Mesodermal cell (in vitro differentiated cells): Measurements from ENCODE around the gene FAM177A1. TPM values are rescaled to one million over a fixed set of nuclear protein-coding genes. Genes with fewer than 3 reads are reported as not detected.

Experiments used
- H3K27ac ChIP-seq: 2 replicates; pipeline ENCODE4 v1.7.0; 2013; ENCODE audit warnings: mild to moderate bottlenecking, low read depth, low read length, moderate library complexity; ENCODE audit not compliant: severe bottlenecking
- H3K36me3 ChIP-seq: 2 replicates; pipeline ENCODE4 v1.7.1; 2013; ENCODE audit warnings: mild to moderate bottlenecking, low read length, moderate library complexity; ENCODE audit not compliant: control insufficient read depth, insufficient read depth
- H3K4me1 ChIP-seq: one replicate; pipeline ENCODE4 v1.7.1; 2013; ENCODE audit warnings: mild to moderate bottlenecking, low read length; ENCODE audit not compliant: insufficient read depth, control insufficient read depth, poor library complexity, severe bottlenecking
- H3K4me3 ChIP-seq: 2 replicates; pipeline ENCODE4 v1.7.0; 2013; ENCODE audit warnings: low read length, control low read depth, mild to moderate bottlenecking; ENCODE audit not compliant: insufficient read depth, poor library complexity, severe bottlenecking; ENCODE audit errors: extremely low read depth
- H3K9me3 ChIP-seq: 2 replicates; pipeline ENCODE4 v1.7.1; 2013; ENCODE audit warnings: mild to moderate bottlenecking, low read length, moderate library complexity; ENCODE audit not compliant: control insufficient read depth
- WGBS, 2 experiments: methylation state at CpG; one replicate each; pipeline ENCODE4 v1.1.5; 2013; ENCODE audit warnings: missing lambda C conversion rate in 2 of 2; ENCODE audit not compliant: insufficient coverage in 2 of 2; 5-methylcytosine and 5-hydroxymethylcytosine counted together
- polyA plus RNA-seq, 2 experiments: library from polyadenylated mRNA; stranded (reverse); fragments of 50-300 nt; gene quantifications; one replicate each; pipeline ENCODE4 v1.2.3, GENCODE V29; 2013

Gene FAM177A1, protein sequence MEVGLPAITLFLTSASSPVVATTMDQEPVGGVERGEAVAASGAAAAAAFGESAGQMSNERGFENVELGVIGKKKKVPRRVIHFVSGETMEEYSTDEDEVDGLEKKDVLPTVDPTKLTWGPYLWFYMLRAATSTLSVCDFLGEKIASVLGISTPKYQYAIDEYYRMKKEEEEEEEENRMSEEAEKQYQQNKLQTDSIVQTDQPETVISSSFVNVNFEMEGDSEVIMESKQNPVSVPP
- 43.0 TPM for polyA plus RNA-seq (2013, experiment 1 of 2)
- polyA plus RNA-seq (2013, experiment 2 of 2): 50.1 TPM

DNA sequence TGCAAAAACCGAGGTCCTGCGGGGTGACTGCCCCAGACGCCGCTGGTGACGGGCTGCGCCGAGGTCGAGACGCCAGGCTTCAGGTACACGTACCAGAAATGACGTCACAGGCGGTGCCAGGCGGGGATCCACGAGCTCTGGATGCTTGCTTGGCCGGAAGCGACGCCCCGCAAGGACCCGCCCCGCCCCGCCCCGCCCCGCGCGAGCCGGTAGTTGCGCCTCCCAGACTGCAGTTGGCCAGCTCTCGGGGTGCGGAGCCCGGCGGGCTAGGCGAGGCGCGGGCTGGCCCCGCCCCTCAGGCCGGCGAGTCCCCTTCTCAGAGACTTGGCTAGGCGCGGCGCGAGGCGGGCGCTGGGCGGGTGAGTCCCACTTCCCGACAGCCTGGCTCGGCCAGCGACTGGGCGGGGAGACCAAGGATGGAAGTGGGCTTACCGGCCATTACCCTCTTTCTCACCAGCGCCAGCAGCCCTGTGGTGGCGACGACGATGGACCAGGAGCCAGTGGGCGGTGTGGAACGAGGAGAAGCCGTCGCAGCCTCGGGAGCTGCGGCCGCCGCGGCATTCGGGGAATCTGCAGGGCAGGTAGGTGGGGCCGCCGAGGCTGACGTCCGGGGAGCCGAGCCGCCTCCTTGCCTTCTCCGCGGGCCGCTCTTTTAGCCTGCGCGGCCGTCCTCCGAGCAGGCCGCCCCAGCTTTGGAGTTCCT, at the start of gene FAM177A1:
TSS of gene FAM177A1 (plus strand) at position 225 of the 703 bp plus-strand sequence. CDS start at position 417, 192 bp downstream.
- 0% methylated on average over 43 to 73 of the region's 77 CpGs for WGBS, 2 experiments
- H3K9me3 ChIP-seq: no peaks in the 10 kb centered on the region
- H3K4me3 ChIP-seq: peak within 1 kb of the TSS; percentile 95
- no peaks in the 10 kb centered on the region for H3K4me1 ChIP-seq
- H3K27ac ChIP-seq: peak within 1 kb of the TSS; percentile 94
- peaks cover 12% of the 10 kb centered on the region for H3K36me3 ChIP-seq

DNA sequence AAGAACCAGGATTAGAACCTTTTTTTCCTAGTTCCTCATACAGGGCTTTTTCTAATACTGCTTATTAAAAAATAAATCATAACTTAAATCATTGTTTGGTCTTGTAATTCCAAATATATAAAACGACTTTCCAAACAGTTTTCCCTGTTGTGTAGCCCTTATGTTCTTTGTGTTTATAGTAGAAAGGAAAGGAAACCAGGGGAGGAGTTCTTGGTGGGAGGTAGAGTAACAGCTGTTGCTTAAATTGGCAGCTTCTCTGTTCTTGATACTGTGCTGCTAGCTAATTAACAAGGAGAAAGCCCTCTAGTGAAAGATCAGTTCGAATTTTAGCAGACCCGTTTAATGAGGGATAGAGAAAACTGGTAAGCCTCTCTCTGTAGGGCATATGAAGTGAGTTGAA, 48.3 kb upstream of the FAM177A1 start:
- no peaks in the 10 kb centered on the region for H3K9me3 ChIP-seq
- H3K36me3 ChIP-seq: peaks cover 35% of the 10 kb centered on the region
- no peaks in the 10 kb centered on the region for H3K4me1 ChIP-seq
- WGBS, 2 experiments: 0 to 54% methylated on average over 1 to 2 of the region's 3 CpGs
- no peak overlapping the region for H3K4me3 ChIP-seq
- H3K27ac ChIP-seq: no peak overlapping the region

DNA sequence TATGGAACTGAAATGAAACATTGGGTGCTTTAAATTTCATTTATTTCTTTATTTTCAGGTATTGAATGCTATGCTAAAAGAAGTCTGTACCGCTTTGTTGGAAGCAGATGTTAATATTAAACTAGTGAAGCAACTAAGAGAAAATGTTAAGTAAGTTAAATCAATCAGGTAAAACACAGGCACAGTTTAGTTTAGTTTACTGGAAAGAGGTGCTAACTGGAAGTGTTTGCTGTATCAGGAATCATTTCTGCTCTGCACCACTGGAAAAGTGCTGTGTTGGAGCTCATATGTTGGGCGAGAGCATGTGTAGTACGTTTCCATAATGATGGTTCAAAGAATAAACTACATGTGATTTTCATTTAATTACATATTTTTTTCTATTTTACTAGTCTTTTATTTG, 46.6 kb upstream of the FAM177A1 start:
- Histone ChIP-seq H3K27ac (no peak overlapping the region), H3K4me3 (no peak overlapping the region), H3K36me3 (peaks cover 44% of the 10 kb centered on the region), H3K4me1 (no peaks in the 10 kb centered on the region), H3K9me3 (no peaks in the 10 kb centered on the region)
- 100% methylated on average over 1 of the region's 3 CpGs; no CpG with 5 or more reads in 1 of the 2 experiments for WGBS, 2 experiments

DNA sequence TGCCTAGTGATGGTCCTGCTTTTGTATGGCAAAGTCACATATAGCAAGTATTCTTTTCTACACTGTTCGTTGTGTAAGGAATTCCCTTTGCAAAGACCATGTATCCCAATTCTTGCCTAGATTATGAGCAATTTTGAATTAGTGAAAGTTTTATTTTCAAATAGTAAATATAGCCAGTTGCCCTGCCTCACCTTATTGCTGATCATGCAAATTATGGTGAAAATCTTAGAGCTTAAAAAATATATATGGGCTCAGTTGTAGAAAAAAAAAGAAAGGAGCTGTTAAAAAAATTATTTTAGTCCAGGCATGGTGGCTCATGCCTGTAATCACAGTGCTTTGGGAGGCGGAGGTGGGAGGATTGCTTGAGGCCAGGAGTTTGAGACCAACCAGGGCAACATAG, 44.5 kb upstream of the FAM177A1 start:
- Histone ChIP-seq H3K4me1 (no peaks in the 10 kb centered on the region), H3K9me3 (no peaks in the 10 kb centered on the region), H3K4me3 (no peak overlapping the region), H3K27ac (no peak overlapping the region), H3K36me3 (peaks cover 54% of the 10 kb centered on the region)
- 86% methylated on average over 1 of the region's 2 CpGs; no CpG with 5 or more reads in 1 of the 2 experiments for WGBS, 2 experiments

DNA sequence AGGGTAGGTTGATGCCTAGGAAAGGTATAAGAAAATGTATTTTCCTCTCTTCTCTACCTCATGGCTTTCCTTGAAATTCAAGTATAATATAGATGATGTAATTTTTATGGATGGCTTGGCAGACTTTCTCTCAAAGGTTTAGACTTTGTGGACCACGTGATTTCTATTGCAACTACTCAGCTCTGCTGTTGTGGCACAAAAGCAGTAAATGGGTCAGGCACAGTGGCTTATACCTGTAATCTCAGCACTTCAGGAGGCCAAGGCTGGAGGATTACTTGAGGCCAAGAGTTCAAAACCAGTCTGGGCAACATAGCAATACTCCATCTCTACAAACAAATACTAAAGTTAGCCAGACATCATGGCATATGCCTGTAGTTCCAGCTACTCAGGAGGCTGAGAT, 41.2 kb upstream of the FAM177A1 start:
- H3K36me3 ChIP-seq: peaks cover 63% of the 10 kb centered on the region
- WGBS, 2 experiments: 89% methylated on average over 1 of the region's 1 CpG; no CpG with 5 or more reads in 1 of the 2 experiments
- no peak overlapping the region for H3K27ac ChIP-seq
- H3K9me3 ChIP-seq: no peaks in the 10 kb centered on the region
- no peaks in the 10 kb centered on the region for H3K4me1 ChIP-seq
- no peak overlapping the region for H3K4me3 ChIP-seq

DNA sequence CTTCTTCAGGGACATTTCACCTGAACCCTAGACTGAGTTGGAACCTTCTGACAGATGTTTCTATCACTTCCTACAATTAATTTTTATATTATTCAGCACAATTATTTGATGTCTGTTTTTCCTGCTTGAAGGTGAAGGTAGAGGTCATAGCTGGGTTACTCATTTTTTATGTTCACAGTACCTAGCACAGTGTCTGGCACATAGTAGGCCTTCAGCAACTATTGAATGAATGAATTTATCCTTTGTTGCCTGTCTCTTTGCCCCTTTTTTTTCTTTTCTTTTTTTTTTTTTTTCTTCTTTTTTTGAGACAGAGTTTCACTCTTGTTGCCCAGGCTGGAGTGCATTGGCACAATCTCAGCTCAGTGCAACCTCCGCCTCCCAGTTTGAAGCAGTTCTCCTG, 29.5 kb upstream of the FAM177A1 start:
- 100% methylated on average over 1 of the region's 1 CpG for WGBS, 2 experiments
- Histone ChIP-seq H3K4me3 (no peak overlapping the region), H3K4me1 (no peaks in the 10 kb centered on the region), H3K36me3 (peaks cover 91% of the 10 kb centered on the region), H3K27ac (no peak overlapping the region), H3K9me3 (no peaks in the 10 kb centered on the region)

DNA sequence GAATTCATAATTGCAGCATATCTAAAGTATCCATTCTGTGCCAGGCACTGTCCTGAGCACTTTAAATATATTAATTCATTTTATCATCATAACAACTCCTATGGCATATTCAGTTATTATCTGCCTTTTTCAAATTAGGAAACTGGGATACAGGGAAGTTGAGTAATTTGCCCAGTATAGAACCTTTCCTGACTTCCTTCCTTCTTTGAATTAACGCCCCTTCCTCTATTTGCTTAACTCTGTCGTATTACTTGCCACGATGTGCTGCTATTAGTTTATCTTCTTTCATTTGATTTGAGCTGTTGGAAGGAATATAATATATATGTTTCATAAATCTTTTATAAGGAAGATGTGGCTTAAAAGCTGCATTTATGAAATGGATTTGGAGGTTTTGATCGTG, 25.4 kb upstream of the FAM177A1 start:
- H3K9me3 ChIP-seq: no peaks in the 10 kb centered on the region
- no peak overlapping the region for H3K4me3 ChIP-seq
- H3K4me1 ChIP-seq: no peaks in the 10 kb centered on the region
- 100% methylated on average over 1 of the region's 4 CpGs; no CpG with 5 or more reads in 1 of the 2 experiments for WGBS, 2 experiments
- peaks cover 78% of the 10 kb centered on the region for H3K36me3 ChIP-seq
- H3K27ac ChIP-seq: no peak overlapping the region

DNA sequence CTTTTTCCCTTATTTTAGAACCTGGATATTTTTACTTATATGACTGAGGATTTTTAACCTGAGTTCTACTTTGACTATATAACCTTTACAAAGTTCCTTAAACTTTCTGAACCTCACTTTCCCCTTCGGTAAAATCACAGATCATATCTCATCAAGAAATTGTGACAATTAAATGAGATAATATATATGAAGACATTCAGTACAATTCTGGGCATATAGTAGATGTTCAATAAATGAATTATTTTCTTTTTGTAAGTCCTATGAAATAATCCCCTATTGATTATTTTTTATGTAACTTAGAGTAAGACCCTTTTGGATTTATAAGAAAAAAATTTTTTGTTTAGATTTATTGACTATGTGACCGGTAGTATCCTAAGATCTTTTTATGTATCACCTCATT, 17.6 kb upstream of the FAM177A1 start:
- Histone ChIP-seq H3K36me3 (peaks cover 78% of the 10 kb centered on the region), H3K4me3 (no peak overlapping the region), H3K27ac (no peak overlapping the region), H3K4me1 (no peaks in the 10 kb centered on the region), H3K9me3 (peaks cover 5% of the 10 kb centered on the region)
- WGBS, 2 experiments: no CpG with 5 or more reads among the region's 2 CpGs

DNA sequence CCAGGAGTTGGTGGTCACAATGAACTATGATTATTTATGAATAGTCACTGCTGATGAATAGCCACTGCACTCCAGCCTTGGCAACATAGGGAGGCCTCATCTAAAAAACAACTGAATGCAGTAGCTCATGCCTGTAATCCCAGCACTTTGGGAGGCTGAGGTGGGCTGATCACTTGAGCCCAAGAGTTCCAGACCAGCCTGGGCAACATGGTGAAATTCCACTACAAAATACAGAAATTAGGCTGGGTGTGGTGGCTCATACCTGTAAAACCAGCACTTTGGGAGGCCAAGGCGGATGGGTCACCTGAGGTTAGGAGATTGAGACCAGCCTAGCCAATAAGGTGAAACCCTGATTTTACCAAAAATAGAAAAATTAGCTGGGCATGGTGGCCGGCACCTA, 13.5 kb upstream of the FAM177A1 start:
- H3K9me3 ChIP-seq: peaks cover 18% of the 10 kb centered on the region
- no peak overlapping the region for H3K27ac ChIP-seq
- peaks cover 50% of the 10 kb centered on the region for H3K36me3 ChIP-seq
- H3K4me1 ChIP-seq: no peaks in the 10 kb centered on the region
- 88 to 95% methylated on average over 1 to 2 of the region's 2 CpGs for WGBS, 2 experiments
- H3K4me3 ChIP-seq: no peak overlapping the region

DNA sequence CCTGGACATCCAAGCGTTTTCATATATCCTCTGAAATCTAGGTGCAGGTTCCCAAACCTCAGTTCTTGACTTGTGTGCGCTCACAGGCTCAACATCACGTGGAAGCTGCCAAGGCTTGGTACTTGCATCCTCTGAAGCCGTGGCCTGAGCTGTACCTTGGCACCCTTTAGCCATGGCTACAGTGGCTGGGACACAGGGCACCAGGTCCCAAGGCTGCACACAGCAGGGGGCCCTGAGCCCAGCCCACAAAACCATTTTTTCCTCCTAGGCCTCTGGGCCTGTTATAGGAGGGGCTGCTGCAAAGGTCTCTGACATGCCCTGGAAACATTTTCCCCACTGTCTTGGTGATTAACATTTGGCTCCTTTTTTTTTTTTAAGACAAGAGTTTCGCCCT, 11.6 kb upstream of the FAM177A1 start:
- Histone ChIP-seq H3K36me3 (peaks cover 38% of the 10 kb centered on the region), H3K9me3 (peaks cover 18% of the 10 kb centered on the region), H3K4me1 (no peaks in the 10 kb centered on the region), H3K4me3 (no peak overlapping the region), H3K27ac (no peak overlapping the region)
- 71 to 74% methylated on average over 4 to 5 of the region's 5 CpGs for WGBS, 2 experiments
